Activated CD4-positive, CD25-positive, alpha-beta regulatory T cell treated with anti-CD3 and anti-CD28 coated beads, Interleukin-2, amount 50 U/mL, for 24 hours (primary cell): Measurements from ENCODE around the gene CAPN8.
"Not testable (repeated sequence)": the region's sequence is repeated elsewhere in the genome, so short reads cannot be mapped to it uniquely, and the experiment has no call there.

Experiments
- ATAC-seq, 2 donors: fragments of 150-1000 bp; cut with Tn5 transposase; one replicate each; pipeline ENCODE4 v1.10.0; 2021; ENCODE audit warnings: mild to moderate bottlenecking in 1 of 2, moderate library complexity in 1 of 2

Gene CAPN8

DNA sequence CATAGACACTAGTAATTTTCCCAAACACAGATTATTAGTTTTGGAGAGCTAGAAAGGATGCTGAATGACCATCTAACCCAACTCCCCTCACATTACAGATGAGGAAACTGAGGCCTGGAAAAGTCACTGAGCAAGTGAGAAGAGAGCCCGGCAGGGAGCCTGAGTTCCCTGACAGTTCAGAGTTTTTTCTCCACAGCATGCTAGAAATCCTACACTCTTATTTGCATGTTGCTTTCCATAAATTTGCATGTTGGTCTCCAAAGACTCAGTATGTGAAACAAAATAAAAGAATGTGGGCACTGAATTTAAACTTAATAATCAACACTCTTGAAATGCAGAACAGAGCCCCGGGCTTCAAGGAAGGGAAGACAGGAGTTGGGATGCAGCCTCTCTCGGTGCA, 140.0 kb downstream of the CAPN8 start:
- ATAC-seq = no peak

DNA sequence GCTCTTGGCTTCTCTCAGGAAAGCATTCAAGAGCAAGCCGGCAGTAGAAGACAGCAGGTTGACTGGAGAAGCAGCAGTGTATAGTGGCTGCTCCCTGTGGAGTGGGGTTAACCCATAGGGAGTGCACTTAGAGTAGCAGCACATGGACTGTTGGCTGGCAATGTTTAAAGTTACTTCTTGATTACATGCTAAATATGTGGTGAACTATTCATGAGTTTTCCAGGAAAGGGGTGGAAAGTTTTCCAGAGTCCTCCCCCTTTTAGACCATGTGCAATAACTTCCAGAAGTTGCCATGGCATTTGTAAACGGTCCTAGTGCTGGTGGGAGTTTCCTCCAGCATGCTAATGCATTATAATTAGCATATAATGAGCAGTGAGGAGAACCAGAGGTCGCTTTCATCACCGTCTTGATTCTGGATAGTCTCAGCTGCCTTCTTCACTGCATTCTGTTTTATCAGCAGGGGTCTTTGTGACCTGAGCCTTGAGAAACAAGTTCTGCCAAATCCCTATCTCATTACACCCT, 140.5 kb downstream of the CAPN8 start:
- no peak for ATAC-seq

- ATAC-seq = no peak
Measured at GRCh38 chr1:223521150-223521549, 144.4 kb downstream of the CAPN8 start.

DNA sequence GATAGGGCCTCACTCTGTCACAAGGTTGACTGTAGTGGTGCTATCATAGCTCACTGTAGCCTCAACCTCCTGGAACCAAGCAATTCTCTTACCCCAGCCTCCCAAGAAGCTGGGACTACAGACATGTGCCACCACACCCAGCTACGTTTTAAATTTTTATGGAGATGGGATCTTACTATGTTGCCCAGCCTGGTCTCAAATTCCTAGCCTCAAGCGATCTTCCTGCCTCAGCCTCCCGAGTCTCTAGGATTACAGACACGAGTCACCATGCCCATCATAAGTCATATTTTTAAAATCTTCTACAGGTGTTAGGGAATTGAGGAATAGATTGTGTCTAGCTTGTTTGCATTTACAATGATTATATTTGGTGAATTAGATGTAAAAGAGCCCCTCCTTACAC, 145.3 kb downstream of the CAPN8 start:
- ATAC-seq = no peak

DNA sequence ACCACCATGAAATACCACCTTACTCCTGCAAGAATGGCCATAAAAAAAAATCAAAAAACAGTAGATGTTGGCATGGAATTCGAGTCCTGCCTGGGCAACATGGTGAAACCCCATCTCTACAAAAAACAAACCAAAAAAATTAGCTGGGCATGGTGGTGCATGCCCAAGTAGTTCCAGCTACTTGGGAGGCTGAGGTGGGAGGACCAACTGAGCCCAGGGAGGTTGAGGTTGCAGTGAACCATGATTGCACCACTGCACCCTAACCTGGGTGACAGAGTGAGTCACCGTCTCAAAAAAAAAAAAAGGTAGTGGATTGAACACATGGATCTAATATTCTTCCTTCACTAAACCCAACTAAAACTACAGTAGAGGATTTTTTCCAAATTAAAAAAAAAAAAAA, 146.4 kb downstream of the CAPN8 start:
- ATAC-seq = no peak

DNA sequence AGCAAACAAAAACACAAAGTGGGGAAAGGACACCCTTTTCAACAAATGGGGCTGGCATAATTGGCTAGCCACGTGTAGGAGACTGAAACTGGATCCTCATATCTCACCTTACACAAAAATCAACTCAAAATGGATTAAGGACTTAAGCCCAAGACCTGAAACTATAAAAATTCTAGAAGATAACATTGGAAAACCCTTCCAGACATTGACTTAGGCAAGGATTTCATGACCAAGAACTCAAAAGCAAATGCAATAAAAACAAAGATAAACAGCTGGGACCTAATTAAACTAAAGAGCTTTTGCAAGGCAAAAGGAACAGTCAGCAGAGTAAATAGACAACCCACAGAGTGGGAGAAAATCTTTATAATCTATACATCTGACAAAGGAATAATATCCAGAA, 146.9 kb downstream of the CAPN8 start:
- not testable (repeated sequence) for ATAC-seq

- ATAC-seq = no peak
Measured at GRCh38 chr1:223515926-223516325, 149.6 kb downstream of the CAPN8 start.

DNA sequence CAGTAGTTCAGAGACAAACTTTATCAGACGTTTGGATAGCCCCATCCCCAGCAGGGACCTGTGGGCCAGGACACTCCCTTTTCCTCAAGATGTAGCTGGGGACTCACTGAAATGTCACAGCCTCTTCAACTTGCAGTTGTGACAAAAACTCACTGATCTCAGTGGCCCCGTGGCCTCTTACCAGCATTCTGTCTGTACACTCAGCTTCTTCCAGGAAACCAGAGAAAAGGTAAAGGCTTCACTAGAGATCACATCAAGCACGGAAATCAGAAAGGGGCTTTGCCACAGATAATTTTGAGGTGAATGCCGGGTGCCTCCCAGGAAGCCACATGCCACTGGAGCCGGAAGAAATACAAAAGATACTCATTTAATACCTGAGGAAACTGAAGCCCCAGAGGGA, 150.1 kb downstream of the CAPN8 start:
- ATAC-seq = peak; percentile 44 to 52

DNA sequence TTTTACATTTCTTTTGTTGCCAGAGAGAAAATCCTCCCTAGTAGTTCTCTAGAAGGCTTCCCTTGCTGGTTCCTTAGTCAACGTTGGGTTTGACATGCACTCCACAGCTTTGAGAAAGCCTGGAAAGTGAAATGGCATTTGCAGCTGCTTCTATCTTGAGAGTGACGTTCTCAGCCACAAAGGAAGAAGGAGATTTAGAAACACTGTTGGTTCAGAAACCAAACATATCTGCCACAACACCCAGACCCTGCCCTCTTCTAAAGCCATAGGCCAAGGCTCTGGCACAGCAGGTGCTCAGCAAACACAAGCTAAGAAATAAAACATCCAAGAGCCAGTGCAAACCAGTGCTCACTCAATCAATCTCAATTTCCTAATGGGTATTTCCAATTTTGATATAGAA, 150.9 kb downstream of the CAPN8 start:
- no peak for ATAC-seq

GRCh38 chr1:223513309-223513708, 152.2 kb downstream of the CAPN8 start:
- no peak for ATAC-seq

DNA sequence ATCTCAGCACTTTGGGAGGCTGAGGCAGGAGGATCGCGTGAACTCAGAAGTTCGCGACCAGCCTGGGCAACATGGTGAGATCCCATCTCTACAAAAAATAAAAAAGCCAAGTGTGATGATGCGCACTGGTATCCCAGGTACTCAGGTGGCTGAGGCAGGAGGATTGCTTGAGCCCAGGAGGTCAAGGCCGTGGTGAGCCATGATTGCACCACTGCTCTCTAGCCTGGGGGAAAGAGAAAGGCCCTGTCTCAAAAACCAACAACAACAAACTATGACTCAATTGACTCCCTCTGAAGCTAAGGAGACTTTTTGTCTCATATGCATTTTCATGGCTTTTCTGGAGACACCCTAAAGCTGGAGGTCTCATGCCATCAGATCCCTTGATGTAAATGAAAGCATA, 153.4 kb downstream of the CAPN8 start:
- no peak for ATAC-seq

DNA sequence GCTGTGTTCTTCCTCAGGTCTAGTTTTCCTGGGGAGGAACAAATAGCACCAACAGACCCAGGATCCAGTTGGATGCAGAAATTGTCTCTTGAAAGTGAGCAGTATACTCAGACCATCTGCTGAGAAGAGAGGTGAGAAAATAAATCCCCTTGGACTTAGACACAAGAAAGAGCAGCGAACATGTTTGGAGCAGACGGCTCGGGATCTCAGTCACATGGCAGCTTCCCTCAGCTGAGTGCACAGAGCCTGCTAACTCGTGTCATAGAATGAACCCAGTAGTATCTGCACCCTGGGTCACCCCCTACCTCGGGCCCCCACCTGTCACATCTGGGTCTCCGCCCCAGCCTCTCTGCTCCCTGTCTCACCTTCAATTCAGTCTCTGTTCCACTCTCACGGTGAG, 156.7 kb downstream of the CAPN8 start:
- ATAC-seq = no peak

DNA sequence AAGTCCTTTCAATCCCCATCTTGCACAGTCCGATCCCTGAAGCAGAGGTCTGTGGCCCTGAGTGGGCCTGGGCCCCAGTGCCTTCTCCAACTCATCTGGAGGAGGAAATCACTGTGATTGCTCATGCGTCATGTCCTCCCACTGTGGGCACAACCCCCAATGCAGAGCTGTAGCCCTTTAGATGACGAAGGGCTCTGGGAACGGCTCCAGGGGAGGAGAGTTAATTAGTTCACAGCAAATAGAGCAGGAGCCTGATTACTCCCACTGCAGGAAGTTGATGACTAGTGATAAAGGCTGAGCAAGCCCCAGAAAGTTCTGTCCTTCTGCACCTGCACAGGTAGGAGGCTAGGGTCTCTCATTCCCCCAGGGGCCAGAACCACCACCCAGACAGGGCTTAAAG, 160.8 kb downstream of the CAPN8 start:
- ATAC-seq = no peak

- ATAC-seq = no peak
Measured at GRCh38 chr1:223503348-223503747, 162.2 kb downstream of the CAPN8 start.

DNA sequence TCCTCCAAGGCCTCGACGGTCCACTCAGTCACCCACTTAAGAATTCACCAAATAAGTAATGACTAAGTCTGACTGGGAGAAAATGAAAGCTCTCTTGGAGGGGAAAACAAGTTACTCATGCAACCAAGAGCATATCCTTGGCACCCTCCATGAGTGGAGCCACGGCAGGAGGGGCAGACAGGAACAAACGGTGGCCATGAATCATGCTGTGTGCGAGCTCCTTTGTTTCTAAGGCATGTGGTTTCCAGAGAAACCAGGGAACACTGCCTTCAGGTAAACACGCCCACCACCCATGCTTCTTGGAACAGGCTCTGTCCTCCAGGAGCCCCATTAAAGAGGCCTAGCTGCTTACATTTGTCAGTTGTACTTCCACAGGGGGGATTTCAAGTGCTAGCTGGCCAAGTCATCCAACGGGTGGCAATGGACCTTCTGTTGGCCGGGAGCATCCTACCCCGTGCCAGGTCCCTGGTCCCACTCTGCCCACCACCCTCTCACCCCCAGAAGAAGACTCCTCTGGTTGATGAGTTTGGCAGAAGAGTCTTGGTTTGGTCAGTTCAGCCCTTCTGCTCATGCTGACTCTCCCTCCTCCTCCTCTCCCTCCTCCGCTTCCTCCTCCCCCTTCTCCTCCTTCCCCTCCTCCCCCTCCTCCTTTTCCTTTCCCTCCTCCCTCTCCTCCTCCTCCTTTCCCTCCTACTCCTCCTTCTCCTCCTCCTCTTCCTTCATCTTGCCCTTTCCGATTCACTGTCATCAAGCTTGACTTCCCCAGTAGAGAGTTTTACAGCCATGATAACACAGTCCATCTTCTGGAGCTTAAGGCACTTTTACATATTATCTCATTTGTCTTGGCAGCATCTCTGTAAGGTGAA, 164.7 kb downstream of the CAPN8 start:
- ATAC-seq = peak in 1 of 2 donors; percentile 26

GRCh38 chr1:223496883-223497282, 168.6 kb downstream of the CAPN8 start:
- ATAC-seq = no peak

- no peak for ATAC-seq
Measured at GRCh38 chr1:223494926-223495645, 170.4 kb downstream of the CAPN8 start.

GRCh38 chr1:223492044-223492443, 173.5 kb downstream of the CAPN8 start:
- no peak for ATAC-seq
